Ascending aorta (tissue), 2 donors: ENCODE measurements around the gene IDUA. TPM values are rescaled to one million over a fixed set of nuclear protein-coding genes. Genes with fewer than 3 reads are reported as not detected.

Source experiments
- DNase-seq, 2 donors: peaks; one replicate each; pipeline ENCODE4 v3.0.0-alpha.2; 2019; ENCODE audit warnings: low spot score in 2 of 2
- H3K27ac ChIP-seq, 2 donors: fragments of 200-600 bp; sonication (generic); one replicate each; pipeline ENCODE4 v1.5.1; 2016 to 2017; ENCODE audit warnings: mild to moderate bottlenecking in 1 of 2
- H3K27me3 ChIP-seq: fragments of 200-600 bp; sonication (generic); one replicate; pipeline ENCODE4 v1.5.1; 2017
- H3K36me3 ChIP-seq, 2 donors: fragments of 200-600 bp; sonication (generic); one replicate each; pipeline ENCODE4 v1.5.1; 2016
- H3K4me1 ChIP-seq, 2 donors: fragments of 200-600 bp; sonication (generic); one replicate each; pipeline ENCODE4 v1.5.1; 2016 to 2017; ENCODE audit warnings: mild to moderate bottlenecking in 1 of 2
- H3K4me3 ChIP-seq, 2 donors: fragments of 200-600 bp; sonication (generic); one replicate each; pipeline ENCODE4 v1.5.1; 2016 to 2017; ENCODE audit warnings: mild to moderate bottlenecking in 1 of 2
- H3K9me3 ChIP-seq, 2 donors: fragments of 200-600 bp; sonication (generic); one replicate each; pipeline ENCODE4 v1.5.1; 2016
- CTCF ChIP-seq, 3 experiments: fragments of 200-600 bp in 2 of 3; fragments of 450-650 bp in 1 of 3; sonication (generic) in 2 of 3; IDR thresholded peaks; one replicate each; pipeline ENCODE4 v1.5.1; 2016 to 2019; ENCODE audit warnings: antibody characterized with exemption in 3 of 3, mild to moderate bottlenecking in 1 of 3, moderate library complexity in 1 of 3
- intact Hi-C: fragments of 100-400 bp; cut with DNase I; formaldehyde crosslinking; loops from one replicate; pipeline ENCODE4 v1.15.1; 2023
- total RNA-seq: library from RNA; depleted of rRNA; stranded (reverse); fragments of >200 nt; gene quantifications from one replicate; pipeline ENCODE4 v1.1.0, GENCODE V29; 2016

Gene IDUA
- total RNA-seq, 1 donor from 2014 or later: 118 TPM

- H3K27me3 ChIP-seq: no peaks in the 10 kb centered on the region
- H3K4me1 ChIP-seq: no peaks in the 10 kb centered on the region
- H3K36me3 ChIP-seq: peaks cover 0 to 13% of the 10 kb centered on the region in 2 donors
- no peak for DNase-seq
- intact Hi-C loops: no loop called here
- H3K27ac ChIP-seq: no peak overlapping the region
- no peak for TF ChIP-seq CTCF (IDR thresholded peaks at IDR 0.05)
- H3K4me3 ChIP-seq: no peak overlapping the region
- H3K9me3 ChIP-seq: no peaks in the 10 kb centered on the region
These were observed 39.3 kb upstream of the IDUA start for GRCh38 chr4:947491-947971.

GRCh38 chr4:948101-948935, 38.5 kb upstream of the IDUA start:
- Histone ChIP-seq H3K36me3 (peaks cover 7 to 17% of the 10 kb centered on the region in 2 donors), H3K9me3 (no peaks in the 10 kb centered on the region), H3K27ac (no peak overlapping the region), H3K4me3 (no peak overlapping the region), H3K27me3 (no peaks in the 10 kb centered on the region), H3K4me1 (no peaks in the 10 kb centered on the region)
- TF ChIP-seq CTCF (IDR thresholded peaks at IDR 0.05): no peak
- intact Hi-C loops: no loop called here
- DNase-seq: no peak

GRCh38 chr4:948936-949300, 37.9 kb upstream of the IDUA start:
- Histone ChIP-seq H3K4me1 (no peaks in the 10 kb centered on the region), H3K4me3 (no peak overlapping the region), H3K36me3 (peaks cover 11 to 16% of the 10 kb centered on the region in 2 donors), H3K27ac (no peak overlapping the region), H3K9me3 (no peaks in the 10 kb centered on the region), H3K27me3 (no peaks in the 10 kb centered on the region)
- DNase-seq: no peak
- intact Hi-C loops: no loop called here
- TF ChIP-seq CTCF (IDR thresholded peaks at IDR 0.05): no peak

GRCh38 chr4:949656-950055, 37.2 kb upstream of the IDUA start:
- H3K27ac ChIP-seq: no peak overlapping the region
- H3K4me3 ChIP-seq: no peak overlapping the region
- intact Hi-C loops: no loop called here
- no peaks in the 10 kb centered on the region for H3K9me3 ChIP-seq
- no peak for TF ChIP-seq CTCF (IDR thresholded peaks at IDR 0.05)
- no peaks in the 10 kb centered on the region for H3K27me3 ChIP-seq
- H3K4me1 ChIP-seq: no peaks in the 10 kb centered on the region
- peaks cover 14 to 23% of the 10 kb centered on the region in 2 donors for H3K36me3 ChIP-seq
- DNase-seq: no peak

GRCh38 chr4:950136-951020, 36.5 kb upstream of the IDUA start:
- Histone ChIP-seq H3K4me3 (no peak overlapping the region), H3K27me3 (no peaks in the 10 kb centered on the region), H3K9me3 (no peaks in the 10 kb centered on the region), H3K4me1 (no peaks in the 10 kb centered on the region), H3K36me3 (peaks cover 21 to 28% of the 10 kb centered on the region in 2 donors), H3K27ac (no peak overlapping the region)
- no peak for DNase-seq
- intact Hi-C loops: no loop called here
- no peak for TF ChIP-seq CTCF (IDR thresholded peaks at IDR 0.05)
